K562 treated with DMSO at 1 percent for 24 hours (cell line): ENCODE measurements around the gene DUT. TPM values are rescaled to one million over a fixed set of nuclear protein-coding genes. Genes with fewer than 3 reads are reported as not detected.

Source experiments
- total RNA-seq: library from RNA; unstranded; fragments of 300-600 nt; gene quantifications from 2 replicates; pipeline ENCODE4 v1.2.3, GENCODE V29; 2022; ENCODE audit warnings: low read depth; ENCODE audit not compliant: insufficient read depth

DUT gene
- total RNA-seq, result 76.5 and 82.5 TPM in 2 replicates

DNA sequence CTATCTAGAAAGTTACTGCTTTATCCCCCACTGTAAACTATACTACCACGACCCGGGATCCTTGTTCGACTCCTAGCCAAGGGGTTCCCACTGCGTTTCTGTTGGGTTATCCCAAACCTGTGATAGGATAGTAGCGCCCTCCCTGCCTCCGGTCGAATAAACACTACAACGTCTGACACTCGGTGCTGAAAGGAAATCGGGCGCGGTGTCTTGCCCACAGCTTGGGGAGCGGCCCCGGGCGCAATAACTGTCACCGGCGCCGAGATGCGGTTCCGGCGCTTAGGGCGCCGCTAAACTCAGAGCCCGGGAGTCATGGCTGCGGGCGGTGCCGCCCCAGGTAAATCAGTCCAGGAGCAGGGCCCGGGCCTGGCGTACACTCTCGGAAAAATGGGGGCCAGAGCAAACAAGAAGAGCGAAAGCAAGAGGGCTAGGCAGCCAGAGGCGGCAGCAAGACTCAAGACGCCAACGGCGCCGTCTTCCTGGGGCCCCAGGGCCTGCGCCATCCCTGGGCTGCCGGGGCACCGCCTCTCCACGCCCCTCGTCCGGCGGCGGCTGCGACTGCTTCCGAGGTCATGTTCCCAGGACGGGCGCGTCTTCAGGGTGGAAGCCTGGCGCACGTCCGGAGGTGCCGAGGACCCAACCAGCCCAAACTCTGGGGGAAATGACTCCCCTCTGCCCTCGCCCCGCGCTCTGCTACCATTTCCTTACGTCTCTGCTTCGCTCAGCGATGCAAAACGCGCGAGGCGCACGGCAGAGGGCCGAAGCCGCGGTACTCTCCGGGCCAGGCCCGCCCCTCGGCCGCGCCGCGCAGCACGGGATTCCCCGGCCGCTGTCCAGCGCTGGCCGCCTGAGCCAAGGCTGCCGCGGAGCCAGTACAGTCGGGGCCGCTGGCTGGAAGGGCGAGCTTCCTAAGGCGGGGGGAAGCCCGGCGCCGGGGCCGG lies at the start of gene DUT:
Gene DUT (plus strand): TSS at position 575 of the 941 bp plus-strand sequence. CDS start 87 bp downstream, at position 662.

Other genes with a start within 250 kb of the DUT start
- not detected in 2 replicates for gene SLC24A5, start 210.4 kb upstream of the DUT start, total RNA-seq
- 1.4 and 4.1 TPM in 2 replicates for gene MYEF2, start 153.1 kb upstream of the DUT start, total RNA-seq
- not detected in 2 replicates for gene CTXN2, start 139.8 kb upstream of the DUT start, total RNA-seq
- gene SLC12A1, start 125.1 kb upstream of the DUT start, total RNA-seq, result not detected in 2 replicates